Suprapubic skin (tissue), 4 donors: ENCODE results near the gene CAPN14. TPM values are rescaled to one million over a fixed set of nuclear protein-coding genes. Genes with fewer than 3 reads are reported as not detected.

Source experiments
- DNase-seq, 2 donors: peaks; one replicate each; pipeline ENCODE4 v3.0.0-alpha.2; 2019; ENCODE audit warnings: low spot score in 2 of 2
- H3K27ac ChIP-seq: fragments of 200-600 bp; sonication (generic); one replicate; pipeline ENCODE4 v1.5.1; 2019
- H3K27me3 ChIP-seq: fragments of 200-600 bp; sonication (generic); one replicate; pipeline ENCODE4 v1.5.1; 2019
- H3K36me3 ChIP-seq: fragments of 200-600 bp; sonication (generic); one replicate; pipeline ENCODE4 v1.5.1; 2019
- H3K4me1 ChIP-seq: fragments of 200-600 bp; sonication (generic); one replicate; pipeline ENCODE4 v1.5.1; 2019
- H3K4me3 ChIP-seq: fragments of 200-600 bp; sonication (generic); one replicate; pipeline ENCODE4 v1.5.1; 2019; ENCODE audit warnings: mild to moderate bottlenecking
- H3K9me3 ChIP-seq: fragments of 200-600 bp; sonication (generic); one replicate; pipeline ENCODE4 v1.5.1; 2019
- CTCF ChIP-seq, 2 donors: fragments of 200-600 bp in 1 of 2; fragments of 450-650 bp in 1 of 2; sonication (generic) in 1 of 2; IDR thresholded peaks; one replicate each; pipeline ENCODE4 v1.5.1; 2016 to 2019; ENCODE audit warnings: antibody characterized with exemption in 2 of 2, mild to moderate bottlenecking in 1 of 2, moderate library complexity in 1 of 2
- EP300 ChIP-seq: sonication (generic); formaldehyde crosslinking; IDR thresholded peaks from one replicate; pipeline ENCODE4 v1.6.1; 2017; ENCODE audit warnings: antibody characterized with exemption
- POLR2A ChIP-seq, 2 donors: fragments of 450-650 bp; IDR thresholded peaks; one replicate each; pipeline ENCODE4 v1.6.1; 2017; ENCODE audit warnings: antibody characterized with exemption in 2 of 2, mild to moderate bottlenecking in 2 of 2, moderate library complexity in 2 of 2
- POLR2AphosphoS5 ChIP-seq, 3 donors: sonication (generic); formaldehyde crosslinking; IDR thresholded peaks; one replicate each; pipeline ENCODE4 v1.6.1; 2017; ENCODE audit warnings: antibody characterized with exemption in 3 of 3
- WGBS: methylation state at CpG from one replicate; pipeline ENCODE4 v1.1.5; 2018; 5-methylcytosine and 5-hydroxymethylcytosine counted together
- total RNA-seq, 4 donors: library from RNA; depleted of rRNA; stranded (reverse); fragments of >200 nt; gene quantifications; one replicate each; pipeline ENCODE4 v1.1.0, GENCODE V29; 2016

CAPN14 gene
- 1 to 10 TPM in 1 of 4 donors, under 1 TPM in 3; 0.53 to 2.1 (median 0.83) TPM for total RNA-seq

GRCh38 chr2:31217465-31218200 lies at the start of gene CAPN14:
Gene CAPN14 (minus strand): TSS chr2:31217515. CDS start chr2:31205447, 12,068 bp downstream.
- Histone ChIP-seq H3K27me3 (no peaks in the 10 kb centered on the region), H3K4me3 (no peak within 1 kb of the TSS), H3K9me3 (no peaks in the 10 kb centered on the region), H3K36me3 (no peaks in the 10 kb centered on the region), H3K27ac (no peak within 1 kb of the TSS), H3K4me1 (no peaks in the 10 kb centered on the region)
- 75% methylated on average over 6 of the region's 6 CpGs for WGBS
- TF ChIP-seq POLR2AphosphoS5 (IDR thresholded peaks at IDR 0.05), result no peak
- TF ChIP-seq CTCF (IDR thresholded peaks at IDR 0.05), result no peak
- TF ChIP-seq POLR2A (IDR thresholded peaks at IDR 0.05), result no peak
- TF ChIP-seq EP300, result no peak
- no peak for DNase-seq

GRCh38 chr2:31266804-31267203 lies 49.5 kb upstream of the CAPN14 start:
- TF ChIP-seq EP300 (no peak), POLR2A (IDR thresholded peaks at IDR 0.05) (no peak), CTCF (IDR thresholded peaks at IDR 0.05) (no peak), POLR2AphosphoS5 (IDR thresholded peaks at IDR 0.05) (no peak)
- no peak for DNase-seq
- H3K4me3 ChIP-seq, result no peak overlapping the region
- H3K27me3 ChIP-seq, result no peaks in the 10 kb centered on the region
- no peaks in the 10 kb centered on the region for H3K9me3 ChIP-seq
- no peak overlapping the region for H3K27ac ChIP-seq
- 59% methylated on average over 6 of the region's 6 CpGs for WGBS
- no peaks in the 10 kb centered on the region for H3K4me1 ChIP-seq
- peaks cover 5% of the 10 kb centered on the region for H3K36me3 ChIP-seq

GRCh38 chr2:31265234-31265633 lies 47.9 kb upstream of the CAPN14 start:
- 86% methylated on average over 6 of the region's 6 CpGs for WGBS

GRCh38 chr2:31263636-31264190 lies 46.4 kb upstream of the CAPN14 start:
- Histone ChIP-seq H3K4me3 (no peak overlapping the region), H3K9me3 (no peaks in the 10 kb centered on the region), H3K4me1 (no peaks in the 10 kb centered on the region), H3K36me3 (peaks cover 5% of the 10 kb centered on the region), H3K27me3 (no peaks in the 10 kb centered on the region), H3K27ac (no peak overlapping the region)
- no peak for DNase-seq
- WGBS, result 77% methylated on average over 3 of the region's 3 CpGs
- no peak for TF ChIP-seq EP300
- TF ChIP-seq POLR2A (IDR thresholded peaks at IDR 0.05), result no peak
- no peak for TF ChIP-seq CTCF (IDR thresholded peaks at IDR 0.05)
- TF ChIP-seq POLR2AphosphoS5 (IDR thresholded peaks at IDR 0.05), result no peak

More at GRCh38 chr2:31265234-31265633, 47.9 kb upstream of the CAPN14 start:
- Histone ChIP-seq H3K36me3 (peaks cover 5% of the 10 kb centered on the region), H3K4me3 (no peak overlapping the region), H3K27ac (no peak overlapping the region), H3K9me3 (no peaks in the 10 kb centered on the region), H3K4me1 (no peaks in the 10 kb centered on the region), H3K27me3 (no peaks in the 10 kb centered on the region)
- DNase-seq, result no peak
- TF ChIP-seq EP300 (no peak), CTCF (IDR thresholded peaks at IDR 0.05) (no peak), POLR2AphosphoS5 (IDR thresholded peaks at IDR 0.05) (no peak), POLR2A (IDR thresholded peaks at IDR 0.05) (no peak)

- 96% methylated on average over 4 of the region's 4 CpGs for WGBS
- TF ChIP-seq POLR2A (IDR thresholded peaks at IDR 0.05) (no peak), EP300 (no peak), POLR2AphosphoS5 (IDR thresholded peaks at IDR 0.05) (no peak), CTCF (IDR thresholded peaks at IDR 0.05) (no peak)
- H3K27me3 ChIP-seq, result no peaks in the 10 kb centered on the region
- H3K27ac ChIP-seq, result no peak overlapping the region
- no peak for DNase-seq
- H3K4me1 ChIP-seq, result peaks cover 3% of the 10 kb centered on the region
- H3K36me3 ChIP-seq, result no peaks in the 10 kb centered on the region
- H3K4me3 ChIP-seq, result no peak overlapping the region
- no peaks in the 10 kb centered on the region for H3K9me3 ChIP-seq
These were observed 43.6 kb upstream of the CAPN14 start for GRCh38 chr2:31260870-31261269.
